ENCODE data around the gene PPM1H.
A peak's percentile ranks its signal among the peaks of the same experiment; 100 is the strongest.

The PPM1H gene

GRCh38 chr12:62873116-62873825 lies 61.7 kb downstream of the PPM1H start:
- no peak for DNase-seq (ENCODE audit: low read depth)

GRCh38 chr12:62868820-62869219 lies 66.1 kb downstream of the PPM1H start:
- no peak for DNase-seq (ENCODE audit: low read depth)

- DNase-seq (ENCODE audit: low read depth) = peak; percentile 92
Measured at GRCh38 chr12:62866451-62867082, 68.4 kb downstream of the PPM1H start.

- peak; percentile 23 for DNase-seq (ENCODE audit: low read depth)
Measured at GRCh38 chr12:62865937-62866336, 69.0 kb downstream of the PPM1H start.

- no peak for DNase-seq (ENCODE audit: low read depth)
Measured at GRCh38 chr12:62865065-62865464, 69.9 kb downstream of the PPM1H start.

- peak; percentile 65 for DNase-seq (ENCODE audit: low read depth)
Measured at GRCh38 chr12:62862259-62862881, 72.6 kb downstream of the PPM1H start.

- no peak for DNase-seq (ENCODE audit: low read depth)
Measured at GRCh38 chr12:62861586-62861985, 73.4 kb downstream of the PPM1H start.

GRCh38 chr12:62860501-62861411 lies 74.2 kb downstream of the PPM1H start:
- DNase-seq (ENCODE audit: low read depth) = peak; percentile 85

- peak; percentile 73 for DNase-seq (ENCODE audit: low read depth)
Measured at GRCh38 chr12:62860020-62860419, 74.9 kb downstream of the PPM1H start.

GRCh38 chr12:62859321-62859737 lies 75.6 kb downstream of the PPM1H start:
- no peak for DNase-seq (ENCODE audit: low read depth)

- DNase-seq (ENCODE audit: low read depth) = no peak
Measured at GRCh38 chr12:62856454-62856853, 78.5 kb downstream of the PPM1H start.

GRCh38 chr12:62854024-62854423 lies 80.9 kb downstream of the PPM1H start:
- DNase-seq (ENCODE audit: low read depth) = peak; percentile 22

GRCh38 chr12:62849398-62849797 lies 85.6 kb downstream of the PPM1H start:
- DNase-seq (ENCODE audit: low read depth) = no peak

GRCh38 chr12:62848418-62848817 lies 86.5 kb downstream of the PPM1H start:
- peak; percentile 90 for DNase-seq (ENCODE audit: low read depth)

- DNase-seq (ENCODE audit: low read depth) = peak; percentile 18
Measured at GRCh38 chr12:62847709-62848108, 87.2 kb downstream of the PPM1H start.

- DNase-seq (ENCODE audit: low read depth) = peak; percentile 77
Measured at GRCh38 chr12:62846491-62846890, 88.5 kb downstream of the PPM1H start.

- DNase-seq (ENCODE audit: low read depth) = no peak
Measured at GRCh38 chr12:62844915-62845314, 90.0 kb downstream of the PPM1H start.

- no peak for DNase-seq (ENCODE audit: low read depth)
Measured at GRCh38 chr12:62843716-62844115, 91.2 kb downstream of the PPM1H start.

- DNase-seq (ENCODE audit: low read depth) = no peak
Measured at GRCh38 chr12:62841846-62842245, 93.1 kb downstream of the PPM1H start.

- no peak for DNase-seq (ENCODE audit: low read depth)
Measured at GRCh38 chr12:62840806-62841205, 94.1 kb downstream of the PPM1H start.

GRCh38 chr12:62839869-62840660 lies 94.9 kb downstream of the PPM1H start:
- DNase-seq (ENCODE audit: low read depth) = peak; percentile 42
